Esophagus muscularis mucosa (tissue), 4 donors: Measurements from ENCODE around the gene ZNF700. TPM values are rescaled to one million over a fixed set of nuclear protein-coding genes. Genes with fewer than 3 reads are reported as not detected.
"Not testable (repeated sequence)": the region's sequence is repeated elsewhere in the genome, so short reads cannot be mapped to it uniquely, and the experiment has no call there.

Experiments
- DNase-seq: peaks from one replicate; pipeline ENCODE4 v3.0.0-alpha.2; 2017; ENCODE audit errors: extremely low spot score
- H3K27ac ChIP-seq, 4 donors: fragments of 200-600 bp; sonication (generic); replicated peaks in 1 of 4; 1 replicate in 3 of 4; 2 replicates in 1 of 4; pipeline ENCODE4 v1.5.1; 2016 to 2019; ENCODE audit warnings: mild to moderate bottlenecking in 1 of 4
- H3K27me3 ChIP-seq, 4 donors: fragments of 200-600 bp; sonication (generic); one replicate each; pipeline versions ENCODE4 v1.5.1 to v1.6.0; 2016 to 2019
- H3K36me3 ChIP-seq, 4 donors: fragments of 200-600 bp; sonication (generic); one replicate each; pipeline ENCODE4 v1.5.1; 2016 to 2019
- H3K4me1 ChIP-seq, 4 donors: fragments of 200-600 bp; sonication (generic); one replicate each; pipeline ENCODE4 v1.5.1; 2016 to 2019
- H3K4me3 ChIP-seq, 4 donors: fragments of 200-600 bp; sonication (generic); 1 replicate in 2 of 4; 2 replicates in 2 of 4; pipeline ENCODE4 v1.5.1; 2016 to 2019; ENCODE audit warnings: mild to moderate bottlenecking in 4 of 4, moderate library complexity in 1 of 4
- H3K9me3 ChIP-seq, 4 donors: fragments of 200-600 bp; sonication (generic); 1 replicate in 3 of 4; 2 replicates in 1 of 4; pipeline ENCODE4 v1.5.1; 2016 to 2019
- CTCF ChIP-seq, 3 experiments: fragments of 200-600 bp in 2 of 3; fragments of 450-650 bp in 1 of 3; sonication (generic) in 2 of 3; IDR thresholded peaks; one replicate each; pipeline ENCODE4 v1.5.1; 2017 to 2019; ENCODE audit warnings: antibody characterized with exemption in 3 of 3, mild to moderate bottlenecking in 2 of 3, moderate library complexity in 1 of 3
- EP300 ChIP-seq: sonication (generic); formaldehyde crosslinking; IDR thresholded peaks from one replicate; pipeline ENCODE4 v1.6.1; 2017; ENCODE audit warnings: antibody characterized with exemption
- POLR2A ChIP-seq: fragments of 450-650 bp; IDR thresholded peaks from one replicate; pipeline ENCODE4 v1.6.1; 2017; ENCODE audit warnings: antibody characterized with exemption, moderate library complexity, mild to moderate bottlenecking, low read depth
- POLR2AphosphoS5 ChIP-seq, 2 donors: sonication (generic); formaldehyde crosslinking; IDR thresholded peaks; one replicate each; pipeline ENCODE4 v1.6.1; 2017; ENCODE audit warnings: antibody characterized with exemption in 2 of 2
- WGBS: methylation state at CpG from one replicate; pipeline ENCODE4 v1.1.5; 2018; 5-methylcytosine and 5-hydroxymethylcytosine counted together
- intact Hi-C: fragments of 100-400 bp; cut with DNase I; formaldehyde crosslinking; loops from one replicate; pipeline ENCODE4 v1.15.1; 2023
- total RNA-seq, 4 donors: library from RNA; depleted of rRNA; stranded (reverse); fragments of >200 nt; gene quantifications; one replicate each; pipeline versions ENCODE4 v1.1.0 to v1.2.1, GENCODE V29; 2016

The ZNF700 gene
- total RNA-seq, 4 donors from 2014 or later, result 7.6 to 12.0 (median 9.5) TPM

GRCh38 chr19:11921852-11922495 lies 2.9 kb upstream of the ZNF700 start:
- intact Hi-C loops, result loop anchor here (5.0 to 10.0 kb wide), 2 partner anchors 133 to 220 kb away; partner anchors contain the start of genes ZNF20 and ZNF878
- no peak for TF ChIP-seq POLR2AphosphoS5 (IDR thresholded peaks at IDR 0.05)
- TF ChIP-seq CTCF (IDR thresholded peaks at IDR 0.05), result no peak
- no peak for TF ChIP-seq EP300
- TF ChIP-seq POLR2A, result no peak
- no peak for DNase-seq
- no peaks in the 10 kb centered on the region for H3K27me3 ChIP-seq
- no peaks in the 10 kb centered on the region for H3K36me3 ChIP-seq
- H3K4me3 ChIP-seq, result no peak overlapping the region
- no peaks in the 10 kb centered on the region for H3K9me3 ChIP-seq
- 32% methylated on average over 6 of the region's 6 CpGs for WGBS
- no peak overlapping the region for H3K27ac ChIP-seq
- H3K4me1 ChIP-seq, result peaks cover 20 to 30% (median 27%) of the 10 kb centered on the region in 4 donors

GRCh38 chr19:11925651-11926187 lies 812 bp downstream of the ZNF700 start:
- Histone ChIP-seq H3K4me1 (peaks cover 20 to 36% (median 33%) of the 10 kb centered on the region in 4 donors), H3K27ac (peak overlapping the region; percentile 93 to 97 (median 94)), H3K4me3 (peak overlapping the region; percentile 92 to 99 (median 93))
- H3K36me3 ChIP-seq, H3K9me3 ChIP-seq, DNase-seq, H3K27me3 ChIP-seq: not testable (repeated sequence)
- intact Hi-C loops, result loop anchor here (2.0 to 10.0 kb wide), 2 partner anchors 39 to 129 kb away; partner anchors contain the start of genes ZNF763 and ZNF878
- 10% methylated on average over 10 of the region's 10 CpGs for WGBS

- WGBS, result 92% methylated on average over 3 of the region's 3 CpGs
- no peaks in the 10 kb centered on the region for H3K36me3 ChIP-seq
- intact Hi-C loops, result loop anchor here (10.0 kb wide), 1 partner anchor 128 kb away; the partner anchor contains the start of gene ZNF878
- peaks cover 20 to 36% (median 33%) of the 10 kb centered on the region in 4 donors for H3K4me1 ChIP-seq
- TF ChIP-seq EP300 (no peak), CTCF (IDR thresholded peaks at IDR 0.05) (no peak), POLR2A (no peak), POLR2AphosphoS5 (IDR thresholded peaks at IDR 0.05) (no peak)
- H3K9me3 ChIP-seq, result no peaks in the 10 kb centered on the region
- no peaks in the 10 kb centered on the region for H3K27me3 ChIP-seq
- DNase-seq, result no peak
- no peak overlapping the region for H3K4me3 ChIP-seq
- no peak overlapping the region for H3K27ac ChIP-seq
These were observed 2.3 kb downstream of the ZNF700 start for GRCh38 chr19:11927227-11927626.

GRCh38 chr19:11931051-11931450 lies 6.1 kb downstream of the ZNF700 start:
- H3K4me1 ChIP-seq, result peaks cover 4 to 20% (median 13%) of the 10 kb centered on the region in 4 donors
- no peak overlapping the region for H3K27ac ChIP-seq
- intact Hi-C loops, result no loop called here
- H3K36me3 ChIP-seq, result peaks cover 0 to 3% (median 0%) of the 10 kb centered on the region in 4 donors
- no peak overlapping the region for H3K4me3 ChIP-seq
- peaks cover 0 to 4% (median 0%) of the 10 kb centered on the region in 4 donors for H3K9me3 ChIP-seq
- no peaks in the 10 kb centered on the region for H3K27me3 ChIP-seq
- DNase-seq, result no peak
- 86% methylated on average over 3 of the region's 3 CpGs for WGBS
- TF ChIP-seq EP300 (no peak), POLR2AphosphoS5 (IDR thresholded peaks at IDR 0.05) (no peak), CTCF (IDR thresholded peaks at IDR 0.05) (no peak), POLR2A (no peak)

- Histone ChIP-seq H3K4me1 (peaks cover 0 to 15% (median 9%) of the 10 kb centered on the region in 4 donors), H3K4me3 (no peak overlapping the region), H3K9me3 (peaks cover 0 to 4% (median 0%) of the 10 kb centered on the region in 4 donors), H3K36me3 (peaks cover 0 to 3% (median 0%) of the 10 kb centered on the region in 4 donors), H3K27ac (no peak overlapping the region), H3K27me3 (no peaks in the 10 kb centered on the region)
- no peak for DNase-seq
- no peak for TF ChIP-seq CTCF (IDR thresholded peaks at IDR 0.05)
- TF ChIP-seq EP300, result no peak
- 98% methylated on average over 3 of the region's 3 CpGs for WGBS
- intact Hi-C loops, result no loop called here
These were observed 6.6 kb downstream of the ZNF700 start for GRCh38 chr19:11931513-11931912.

GRCh38 chr19:11935829-11936228 lies 10.9 kb downstream of the ZNF700 start:
- H3K4me3 ChIP-seq, H3K27me3 ChIP-seq, intact Hi-C loops, H3K4me1 ChIP-seq, H3K27ac ChIP-seq, DNase-seq: not testable (repeated sequence)
- WGBS, result 98% methylated on average over 3 of the region's 3 CpGs
- Histone ChIP-seq H3K36me3 (peaks cover 0 to 14% (median 6%) of the 10 kb centered on the region in 4 donors), H3K9me3 (peaks cover 0 to 22% (median 13%) of the 10 kb centered on the region in 4 donors)

- H3K27ac ChIP-seq, H3K4me3 ChIP-seq, H3K4me1 ChIP-seq, DNase-seq, H3K27me3 ChIP-seq, intact Hi-C loops: not testable (repeated sequence)
- Histone ChIP-seq H3K36me3 (peaks cover 0 to 33% (median 20%) of the 10 kb centered on the region in 4 donors), H3K9me3 (peaks cover 0 to 48% (median 36%) of the 10 kb centered on the region in 4 donors)
- WGBS, result 94% methylated on average over 3 of the region's 3 CpGs
These were observed 13.5 kb downstream of the ZNF700 start for GRCh38 chr19:11938383-11938782.
